Superior temporal gyrus (tissue), 1 donor: ENCODE measurements around the gene RNF214.
"Not testable (repeated sequence)": the region's sequence is repeated elsewhere in the genome, so short reads cannot be mapped to it uniquely, and the experiment has no call there.

Experiments
- DNase-seq: peaks from one replicate; pipeline ENCODE4 v3.0.0-alpha.2; 2016; ENCODE audit errors: extremely low spot score

Gene RNF214

DNA sequence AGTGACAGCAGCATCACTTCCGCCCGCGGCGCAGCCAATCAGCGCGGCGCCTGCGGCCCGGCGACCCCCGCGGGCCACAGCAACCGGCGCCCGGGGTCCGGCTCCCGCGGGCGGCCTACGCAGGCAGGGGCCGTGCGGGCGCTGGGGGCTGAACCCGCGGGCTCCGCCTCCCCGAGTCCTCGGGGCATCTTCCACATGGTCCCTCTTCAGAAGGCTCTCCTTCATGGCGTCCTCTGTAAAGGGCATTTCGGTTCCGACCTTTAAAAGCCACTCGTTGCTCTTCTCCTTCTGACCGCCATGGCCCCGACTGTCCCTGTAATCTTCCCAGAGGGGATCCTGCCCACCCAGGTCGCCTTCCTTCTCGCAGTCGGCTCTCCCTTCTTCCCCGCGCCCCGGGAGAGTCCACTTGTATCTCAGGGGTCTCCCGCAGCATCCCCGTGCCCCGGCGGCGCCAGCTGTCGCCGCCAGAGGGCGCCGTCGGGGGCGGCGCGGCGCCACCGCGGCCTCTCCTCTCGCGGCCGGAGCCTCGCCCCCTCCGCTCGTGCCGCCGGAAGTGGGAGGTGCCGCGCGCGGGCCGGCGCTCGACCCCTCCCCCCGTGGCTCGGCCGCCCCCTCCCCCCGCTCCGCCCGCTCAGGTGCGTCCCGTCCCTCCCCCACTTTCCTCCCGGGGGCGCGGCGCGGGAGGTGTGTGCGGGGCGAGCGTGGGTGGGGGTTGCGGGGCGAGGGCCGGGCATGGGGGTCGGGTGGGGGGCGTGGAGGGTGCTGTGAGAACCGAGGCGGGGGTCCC lies at the start of gene RNF214:
Gene RNF214 (plus strand): TSS at position 580 of the 787 bp plus-strand sequence. CDS start 1,602 bp downstream, outside the sequence.
- DNase-seq = peak; percentile 80

GRCh38 chr11:117183178-117183577 lies 49.3 kb upstream of the RNF214 start:
- not testable (repeated sequence) for DNase-seq

DNA sequence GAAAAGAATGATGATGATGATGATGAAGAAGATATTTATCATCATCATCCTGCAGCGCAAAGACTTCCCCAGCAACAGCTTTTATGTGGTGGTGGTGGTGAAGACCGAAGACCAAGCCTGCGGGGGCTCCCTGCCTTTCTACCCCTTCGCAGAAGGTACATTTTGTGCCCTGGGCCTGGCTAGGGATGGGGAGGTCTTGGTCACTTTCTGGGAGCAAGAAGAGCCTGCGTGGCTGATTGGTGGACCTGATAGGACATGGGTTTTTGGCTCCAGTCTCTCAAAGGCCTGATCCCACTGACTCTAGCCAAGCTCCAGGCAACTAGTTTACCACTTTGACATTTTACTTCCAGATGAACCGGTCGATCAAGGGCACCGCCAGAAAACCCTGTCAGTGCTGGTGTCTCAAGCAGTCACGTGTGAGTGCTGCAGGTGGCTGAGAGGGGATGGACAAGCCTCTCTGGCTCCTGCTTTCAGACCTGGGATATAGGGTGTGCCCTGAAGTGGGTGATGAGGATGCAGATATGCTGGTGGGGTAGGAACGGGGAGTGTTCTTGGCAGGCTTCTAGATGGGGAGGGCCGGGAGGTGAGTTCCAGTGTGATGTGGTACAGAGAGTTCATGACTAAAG lies 48.6 kb upstream of the RNF214 start:
- DNase-seq = no peak

GRCh38 chr11:117185736-117186430 lies 46.6 kb upstream of the RNF214 start:
- no peak for DNase-seq

- DNase-seq = no peak
These were observed 46.1 kb upstream of the RNF214 start for GRCh38 chr11:117186431-117186761.

- no peak for DNase-seq
These were observed 45.5 kb upstream of the RNF214 start for GRCh38 chr11:117187007-117187406.

DNA sequence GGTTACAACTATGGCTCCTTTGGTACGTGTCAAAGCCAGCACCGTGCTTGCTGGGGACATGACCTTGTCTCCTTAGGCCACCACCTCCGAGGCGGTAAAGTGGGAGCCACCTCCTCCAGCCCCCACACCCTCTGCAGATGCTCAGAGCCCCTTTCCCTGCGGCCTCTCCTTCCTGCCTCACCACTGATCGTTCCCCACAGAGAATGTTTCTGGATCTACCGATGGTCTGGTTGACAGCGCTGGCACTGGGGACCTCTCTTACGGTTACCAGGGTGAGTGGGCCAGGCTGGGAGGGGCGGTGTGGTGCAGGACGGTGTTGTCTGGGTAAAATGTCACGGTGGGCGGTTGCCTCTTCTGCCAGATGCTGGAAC lies 45.1 kb upstream of the RNF214 start:
- no peak for DNase-seq

DNA sequence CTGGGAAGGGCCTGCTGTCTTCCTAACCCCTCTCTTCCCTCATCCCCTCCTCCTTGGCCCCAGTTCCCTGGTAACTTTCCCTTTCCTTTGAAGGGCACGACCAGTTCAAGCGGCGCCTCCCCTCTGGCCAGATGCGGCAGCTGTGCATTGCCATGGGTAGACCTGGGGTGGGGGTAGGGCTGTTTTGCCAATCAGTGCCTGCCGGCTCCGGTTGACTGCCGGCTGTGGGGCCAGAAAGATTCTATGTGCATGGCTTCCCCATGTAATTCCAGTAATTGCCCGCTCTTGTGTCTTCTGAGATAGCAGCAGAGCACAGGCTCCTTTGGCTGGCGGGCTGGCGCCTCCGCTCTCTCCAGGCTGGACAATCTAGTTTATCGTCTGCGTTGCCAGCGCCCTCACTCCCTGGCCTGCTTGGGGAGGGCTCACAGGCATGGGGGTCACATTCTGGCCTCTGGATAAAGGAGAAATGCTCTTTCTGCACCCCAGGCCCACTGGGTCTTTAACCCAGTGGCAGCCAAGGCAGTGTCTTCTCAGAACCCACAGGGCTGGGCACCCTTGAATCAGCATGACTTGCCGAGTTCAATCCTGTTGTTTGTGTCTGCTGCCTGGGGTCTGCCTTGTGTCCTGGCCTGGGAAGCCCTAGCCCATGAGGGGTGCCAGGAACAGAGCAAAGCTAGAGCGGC lies 44.5 kb upstream of the RNF214 start:
- no peak for DNase-seq

- DNase-seq = no peak
These were observed 43.8 kb upstream of the RNF214 start for GRCh38 chr11:117188620-117189081.

DNA sequence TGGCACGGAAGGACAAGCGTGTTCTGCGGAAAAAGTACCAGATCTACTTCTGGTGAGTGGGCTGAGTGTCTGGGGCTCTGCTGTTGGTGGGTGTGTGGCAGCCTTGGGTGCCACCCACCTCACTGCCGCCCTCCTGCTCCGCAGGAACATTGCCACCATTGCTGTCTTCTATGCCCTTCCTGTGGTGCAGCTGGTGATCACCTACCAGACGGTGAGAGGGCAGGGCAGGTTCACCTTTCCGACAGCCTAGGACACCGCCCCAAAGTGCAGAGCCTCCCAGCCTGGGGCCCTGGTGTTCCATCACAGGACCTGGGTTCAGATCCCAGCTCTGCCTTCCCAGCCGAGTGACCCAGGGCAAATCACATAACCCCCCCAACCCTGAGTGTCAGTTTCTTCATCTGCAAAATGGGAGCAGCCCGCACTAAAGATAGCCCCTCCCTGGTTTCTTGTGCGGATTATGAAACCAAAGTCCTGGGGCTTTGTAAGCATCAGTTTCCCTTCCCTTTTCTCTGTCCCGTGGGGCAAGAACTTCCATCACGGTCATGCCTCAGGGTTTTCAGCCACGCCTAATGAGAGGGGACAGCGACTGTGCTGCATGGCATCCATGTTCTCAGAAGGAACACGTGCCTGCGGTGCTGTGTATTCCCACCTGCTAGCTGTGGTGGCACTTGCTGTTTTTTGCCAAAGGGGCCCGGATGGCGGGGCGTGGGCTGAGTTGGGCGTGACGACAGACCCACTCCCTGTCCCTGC lies 43.1 kb upstream of the RNF214 start:
- no peak for DNase-seq

DNA sequence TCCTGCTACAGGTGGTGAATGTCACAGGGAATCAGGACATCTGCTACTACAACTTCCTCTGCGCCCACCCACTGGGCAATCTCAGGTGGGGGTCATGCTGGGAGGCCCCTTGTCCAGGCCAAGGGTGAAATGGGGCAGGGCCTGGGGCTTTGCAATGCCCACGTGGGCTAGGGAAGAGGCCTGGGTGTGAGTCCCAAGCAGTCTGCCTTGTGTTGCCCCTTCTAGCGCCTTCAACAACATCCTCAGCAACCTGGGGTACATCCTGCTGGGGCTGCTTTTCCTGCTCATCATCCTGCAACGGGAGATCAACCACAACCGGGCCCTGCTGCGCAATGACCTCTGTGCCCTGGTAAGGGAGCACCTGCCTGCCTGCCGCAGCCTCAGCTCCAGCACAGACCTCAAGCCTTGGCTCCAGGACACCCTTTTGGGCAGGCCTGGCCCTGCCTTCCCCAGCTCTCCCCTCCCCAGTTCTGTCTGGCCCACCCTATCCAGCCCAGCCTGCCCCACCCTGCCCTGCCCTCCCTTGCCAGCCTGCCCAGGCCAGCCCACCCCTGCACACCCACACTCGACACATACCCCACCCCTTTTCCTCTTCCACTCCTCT lies 42.4 kb upstream of the RNF214 start:
- no peak for DNase-seq

DNA sequence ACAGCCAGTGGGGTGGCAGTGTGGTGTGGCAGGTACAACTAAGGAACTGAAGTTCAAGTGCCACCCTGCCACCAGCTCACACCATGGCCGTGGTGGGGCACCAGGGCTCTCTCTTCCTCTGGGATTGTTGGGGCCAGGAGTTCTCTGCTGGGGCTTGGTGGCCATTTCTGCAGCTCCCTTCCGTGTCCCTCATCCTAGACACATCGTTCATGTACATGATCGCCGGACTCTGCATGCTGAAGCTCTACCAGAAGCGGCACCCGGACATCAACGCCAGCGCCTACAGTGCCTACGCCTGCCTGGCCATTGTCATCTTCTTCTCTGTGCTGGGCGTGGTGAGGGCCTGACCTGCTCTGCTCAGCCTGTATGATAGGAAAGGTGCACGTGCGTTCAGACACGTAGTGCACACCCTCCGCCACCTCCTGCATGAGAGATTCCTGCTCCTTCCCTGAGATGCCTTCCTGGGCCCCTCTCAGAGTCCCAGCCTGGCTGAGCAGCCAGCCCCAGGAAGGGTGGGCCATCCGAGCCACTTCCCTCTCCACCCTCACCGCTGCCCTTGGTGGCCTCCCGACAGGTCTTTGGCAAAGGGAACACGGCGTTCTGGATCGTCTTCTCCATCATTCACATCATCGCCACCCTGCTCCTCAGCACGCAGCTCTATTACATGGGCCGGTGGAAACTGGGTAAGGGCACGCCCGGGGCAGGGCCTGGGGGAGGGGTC lies 40.6 kb upstream of the RNF214 start:
- no peak for DNase-seq

- DNase-seq = no peak
These were observed 40.0 kb upstream of the RNF214 start for GRCh38 chr11:117192401-117192875.

- no peak for DNase-seq
These were observed 39.1 kb upstream of the RNF214 start for GRCh38 chr11:117193130-117194020.

DNA sequence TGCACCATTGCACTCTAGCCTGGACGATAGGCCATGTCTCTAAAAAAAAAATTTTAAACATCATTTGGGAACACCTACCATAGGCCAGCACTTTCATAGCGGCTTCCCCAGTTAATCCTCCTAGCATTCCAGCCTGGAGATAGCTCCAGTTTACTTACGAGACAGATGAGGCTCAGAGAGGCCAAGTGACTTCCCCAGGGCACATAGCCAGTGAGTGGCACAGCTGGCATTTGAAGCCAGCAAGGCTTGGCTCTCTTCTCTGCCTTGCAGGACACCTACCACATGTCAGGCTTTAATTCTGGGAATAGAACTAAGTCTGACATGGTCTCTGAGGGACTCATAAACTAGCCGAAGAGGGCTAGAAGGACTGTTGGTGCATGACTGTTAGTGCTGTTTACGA lies 38.2 kb upstream of the RNF214 start:
- DNase-seq = no peak

- DNase-seq = no peak
These were observed 37.2 kb upstream of the RNF214 start for GRCh38 chr11:117195258-117195657.

DNA sequence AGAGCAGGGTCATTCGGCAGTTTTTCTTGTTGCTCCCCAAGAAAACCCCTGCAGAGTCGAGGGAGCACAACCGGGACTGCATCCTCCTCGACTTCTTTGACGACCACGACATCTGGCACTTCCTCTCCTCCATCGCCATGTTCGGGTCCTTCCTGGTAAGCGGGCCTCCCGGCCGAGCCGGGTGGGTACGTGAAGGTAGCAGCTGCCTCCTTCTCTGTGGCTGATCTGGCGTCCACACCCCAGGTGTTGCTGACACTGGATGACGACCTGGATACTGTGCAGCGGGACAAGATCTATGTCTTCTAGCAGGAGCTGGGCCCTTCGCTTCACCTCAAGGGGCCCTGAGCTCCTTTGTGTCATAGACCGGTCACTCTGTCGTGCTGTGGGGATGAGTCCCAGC lies 36.7 kb upstream of the RNF214 start:
- no peak for DNase-seq

DNA sequence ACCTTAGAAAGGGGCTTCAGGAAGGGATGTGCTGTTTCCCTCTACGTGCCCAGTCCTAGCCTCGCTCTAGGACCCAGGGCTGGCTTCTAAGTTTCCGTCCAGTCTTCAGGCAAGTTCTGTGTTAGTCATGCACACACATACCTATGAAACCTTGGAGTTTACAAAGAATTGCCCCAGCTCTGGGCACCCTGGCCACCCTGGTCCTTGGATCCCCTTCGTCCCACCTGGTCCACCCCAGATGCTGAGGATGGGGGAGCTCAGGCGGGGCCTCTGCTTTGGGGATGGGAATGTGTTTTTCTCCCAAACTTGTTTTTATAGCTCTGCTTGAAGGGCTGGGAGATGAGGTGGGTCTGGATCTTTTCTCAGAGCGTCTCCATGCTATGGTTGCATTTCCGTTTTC lies 35.5 kb upstream of the RNF214 start:
- DNase-seq = no peak
